Measurements from ENCODE around the gene CUL9. TPM values are rescaled to one million over a fixed set of nuclear protein-coding genes. Genes with fewer than 3 reads are reported as not detected.

The CUL9 gene
- total RNA-seq, 1 experiment from 2014 or later: 39.6 TPM

DNA sequence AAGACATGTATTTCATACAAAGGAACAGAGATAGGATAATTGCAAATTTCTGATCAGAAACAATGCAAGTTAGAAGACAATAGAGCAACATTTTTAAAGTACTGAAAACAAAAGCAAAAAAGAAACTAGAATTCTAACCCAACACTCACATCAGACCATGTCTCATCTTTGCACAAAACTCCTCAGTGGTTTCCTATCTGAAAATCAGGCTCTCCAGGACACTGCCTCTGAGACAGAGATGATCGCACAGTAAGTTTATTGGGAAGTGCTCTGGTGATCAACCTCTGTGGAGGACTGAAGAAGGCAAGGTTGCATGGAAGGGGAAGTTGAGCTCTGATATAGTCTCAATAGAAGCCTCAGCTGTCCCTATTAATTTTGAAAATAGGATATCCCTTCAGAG, 59.0 kb downstream of the CUL9 start:
- no peak overlapping the region for H3K4me3 Mint-ChIP-seq (ENCODE audit: unreplicated experiment)
- no peaks in the 10 kb centered on the region for H3K4me1 Mint-ChIP-seq (ENCODE audit: insufficient read depth, unreplicated experiment)
- no peak for DNase-seq (ENCODE audit: unreplicated experiment)
- TF ChIP-seq, protein P1, sequence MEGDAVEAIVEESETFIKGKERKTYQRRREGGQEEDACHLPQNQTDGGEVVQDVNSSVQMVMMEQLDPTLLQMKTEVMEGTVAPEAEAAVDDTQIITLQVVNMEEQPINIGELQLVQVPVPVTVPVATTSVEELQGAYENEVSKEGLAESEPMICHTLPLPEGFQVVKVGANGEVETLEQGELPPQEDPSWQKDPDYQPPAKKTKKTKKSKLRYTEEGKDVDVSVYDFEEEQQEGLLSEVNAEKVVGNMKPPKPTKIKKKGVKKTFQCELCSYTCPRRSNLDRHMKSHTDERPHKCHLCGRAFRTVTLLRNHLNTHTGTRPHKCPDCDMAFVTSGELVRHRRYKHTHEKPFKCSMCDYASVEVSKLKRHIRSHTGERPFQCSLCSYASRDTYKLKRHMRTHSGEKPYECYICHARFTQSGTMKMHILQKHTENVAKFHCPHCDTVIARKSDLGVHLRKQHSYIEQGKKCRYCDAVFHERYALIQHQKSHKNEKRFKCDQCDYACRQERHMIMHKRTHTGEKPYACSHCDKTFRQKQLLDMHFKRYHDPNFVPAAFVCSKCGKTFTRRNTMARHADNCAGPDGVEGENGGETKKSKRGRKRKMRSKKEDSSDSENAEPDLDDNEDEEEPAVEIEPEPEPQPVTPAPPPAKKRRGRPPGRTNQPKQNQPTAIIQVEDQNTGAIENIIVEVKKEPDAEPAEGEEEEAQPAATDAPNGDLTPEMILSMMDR (IDR thresholded peaks at IDR 0.05; ENCODE audit: unreplicated experiment): no peak
- H3K27me3 Mint-ChIP-seq (ENCODE audit: insufficient read depth, unreplicated experiment): no peaks in the 10 kb centered on the region
- ChIA-PET CTCF (no interaction called here), POLR2A (interaction anchor here (1.0 kb wide), 1 partner anchor 266 kb away, joined by 3 read pairs; no protein-coding TSS in a partner anchor)
- intact Hi-C loops (cut with micrococcal nuclease): no loop called here
- H3K36me3 Mint-ChIP-seq (ENCODE audit: insufficient read depth, unreplicated experiment): no peaks in the 10 kb centered on the region
- H3K9me3 Mint-ChIP-seq (ENCODE audit: unreplicated experiment): no peaks in the 10 kb centered on the region
- no peak overlapping the region for H3K27ac Mint-ChIP-seq (ENCODE audit: low read depth, unreplicated experiment)
- no TSS peak for BruUV-seq (replicated peaks)

DNA sequence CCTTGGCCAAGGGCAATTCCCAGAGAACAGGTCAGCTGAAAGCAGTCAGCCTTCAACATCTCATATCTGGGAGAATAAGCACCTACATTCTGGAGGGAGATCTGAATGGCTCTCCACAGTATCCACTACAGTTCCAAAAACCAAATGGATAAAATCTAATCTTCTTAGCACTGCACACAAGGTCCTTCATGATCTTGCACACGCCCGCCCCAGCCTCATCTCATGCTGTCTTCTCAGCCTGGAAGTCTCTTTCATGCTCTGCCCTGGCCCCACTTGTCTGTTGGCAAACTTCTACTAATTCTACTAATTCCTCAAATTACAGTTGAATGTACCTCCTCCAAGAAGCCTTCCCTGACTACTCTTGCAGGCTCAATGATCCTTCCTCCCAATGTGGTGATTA, 59.5 kb downstream of the CUL9 start:
- TF ChIP-seq, protein P1 (IDR thresholded peaks at IDR 0.05; ENCODE audit: unreplicated experiment): no peak
- ChIA-PET CTCF (no interaction called here), POLR2A (no interaction called here)
- intact Hi-C loops (cut with micrococcal nuclease): no loop called here
- no peaks in the 10 kb centered on the region for H3K27me3 Mint-ChIP-seq (ENCODE audit: insufficient read depth, unreplicated experiment)
- no peak for DNase-seq (ENCODE audit: unreplicated experiment)
- no peaks in the 10 kb centered on the region for H3K4me1 Mint-ChIP-seq (ENCODE audit: insufficient read depth, unreplicated experiment)
- H3K9me3 Mint-ChIP-seq (ENCODE audit: unreplicated experiment): no peaks in the 10 kb centered on the region
- no peak overlapping the region for H3K4me3 Mint-ChIP-seq (ENCODE audit: unreplicated experiment)
- no peak overlapping the region for H3K27ac Mint-ChIP-seq (ENCODE audit: low read depth, unreplicated experiment)
- no TSS peak for BruUV-seq (replicated peaks)
- no peaks in the 10 kb centered on the region for H3K36me3 Mint-ChIP-seq (ENCODE audit: insufficient read depth, unreplicated experiment)

DNA sequence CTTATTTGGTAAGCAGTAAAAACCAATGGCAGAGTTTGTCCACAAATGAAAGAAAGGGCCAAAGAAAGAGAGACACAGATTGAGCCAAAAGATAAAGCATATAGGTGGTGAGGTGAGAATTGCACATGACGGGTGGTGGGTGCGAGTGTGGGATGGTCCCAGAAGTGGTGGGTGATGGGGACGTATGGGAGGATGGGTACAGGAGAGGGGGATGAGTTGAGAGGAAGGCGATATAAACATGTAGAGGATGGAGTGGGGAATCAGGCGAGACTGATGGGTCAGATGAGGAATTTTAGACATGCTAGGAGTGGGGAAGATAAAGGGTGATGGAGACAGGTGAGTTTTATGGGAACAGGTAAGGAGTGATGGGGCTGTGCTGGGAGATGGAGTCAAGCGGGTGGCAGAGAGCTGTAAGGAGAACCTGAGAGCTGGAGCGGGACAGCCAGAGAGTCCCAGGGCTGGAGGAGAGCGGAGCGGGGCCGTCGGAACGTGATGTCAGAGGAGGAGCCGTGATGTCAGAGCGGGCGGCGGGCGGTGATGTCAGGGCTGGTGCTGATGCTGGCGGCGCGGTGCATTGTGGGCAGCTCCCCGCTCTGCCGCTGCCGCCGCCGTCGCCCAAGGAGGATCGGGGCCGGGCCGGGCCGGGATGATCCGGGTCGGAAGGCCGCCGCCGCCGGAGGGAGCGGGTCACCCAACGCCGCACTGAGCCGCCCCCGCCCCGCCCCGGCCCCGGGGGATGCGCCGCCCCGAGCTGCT, 61.1 kb downstream of the CUL9 start, which contains the start of gene TTBK1:
TSS of gene TTBK1 (plus strand) at position 574 of the 756 bp plus-strand sequence. CDS start 3,180 bp downstream, outside the sequence.
- no peak within 1 kb of the TSS for H3K27ac Mint-ChIP-seq (ENCODE audit: low read depth, unreplicated experiment)
- H3K9me3 Mint-ChIP-seq (ENCODE audit: unreplicated experiment): no peaks in the 10 kb centered on the region
- no peak within 1 kb of the TSS for H3K4me3 Mint-ChIP-seq (ENCODE audit: unreplicated experiment)
- TF ChIP-seq, protein P1 (IDR thresholded peaks at IDR 0.05; ENCODE audit: unreplicated experiment): no peak
- POLR2A ChIA-PET: no interaction called here
- DNase-seq (ENCODE audit: unreplicated experiment): no peak
- no peaks in the 10 kb centered on the region for H3K4me1 Mint-ChIP-seq (ENCODE audit: insufficient read depth, unreplicated experiment)
- H3K27me3 Mint-ChIP-seq (ENCODE audit: insufficient read depth, unreplicated experiment): no peaks in the 10 kb centered on the region
- CTCF ChIA-PET: no interaction called here
- no peaks in the 10 kb centered on the region for H3K36me3 Mint-ChIP-seq (ENCODE audit: insufficient read depth, unreplicated experiment)
- intact Hi-C loops (cut with micrococcal nuclease): no loop called here
- no TSS peak for BruUV-seq (replicated peaks)

DNA sequence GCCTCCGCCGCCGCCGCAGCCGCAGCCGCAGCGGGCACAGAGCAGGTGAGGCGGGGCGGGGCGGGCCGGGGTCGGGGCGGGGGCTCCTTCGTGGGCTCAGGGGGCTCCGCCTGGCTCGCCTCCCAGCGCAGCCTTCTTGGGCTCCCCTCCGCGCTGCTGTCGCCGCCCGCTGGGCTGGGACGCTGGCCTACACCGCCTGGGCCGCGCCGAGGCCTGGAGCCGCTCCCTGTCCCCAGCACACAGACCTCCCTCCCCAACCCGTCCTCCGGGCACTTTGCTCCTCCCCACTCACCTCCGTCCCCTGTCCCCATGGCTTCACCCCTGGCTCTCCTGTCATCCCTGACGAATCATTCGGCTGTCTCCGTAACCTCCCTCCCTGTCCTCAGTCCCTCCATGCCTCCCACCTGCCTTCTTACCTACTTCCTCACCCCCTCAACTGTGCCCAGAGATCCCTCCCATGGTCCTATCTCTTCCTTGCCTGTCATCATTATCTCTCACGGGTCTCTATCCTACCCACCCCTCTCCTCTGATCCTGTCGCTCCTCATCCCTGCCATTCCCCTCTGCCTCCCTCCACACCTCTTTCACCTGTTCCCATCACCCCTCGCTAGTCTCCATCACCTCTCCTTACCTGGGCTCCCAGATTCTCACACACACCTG, 61.8 kb downstream of the CUL9 start:
- H3K27me3 Mint-ChIP-seq (ENCODE audit: insufficient read depth, unreplicated experiment): no peaks in the 10 kb centered on the region
- ChIA-PET CTCF (no interaction called here), POLR2A (no interaction called here)
- no peak overlapping the region for H3K27ac Mint-ChIP-seq (ENCODE audit: low read depth, unreplicated experiment)
- DNase-seq (ENCODE audit: unreplicated experiment): no peak
- H3K9me3 Mint-ChIP-seq (ENCODE audit: unreplicated experiment): no peaks in the 10 kb centered on the region
- no peak overlapping the region for H3K4me3 Mint-ChIP-seq (ENCODE audit: unreplicated experiment)
- H3K4me1 Mint-ChIP-seq (ENCODE audit: insufficient read depth, unreplicated experiment): no peaks in the 10 kb centered on the region
- TF ChIP-seq, protein P1 (IDR thresholded peaks at IDR 0.05; ENCODE audit: unreplicated experiment): no peak
- H3K36me3 Mint-ChIP-seq (ENCODE audit: insufficient read depth, unreplicated experiment): no peaks in the 10 kb centered on the region
- intact Hi-C loops (cut with micrococcal nuclease): no loop called here
- no TSS peak for BruUV-seq (replicated peaks)
